Colonic mucosa (tissue), 4 donors: ENCODE data around the gene KLHDC8B. TPM values are rescaled to one million over a fixed set of nuclear protein-coding genes. Genes with fewer than 3 reads are reported as not detected.

Experiments used
- DNase-seq: peaks from one replicate; pipeline ENCODE4 v3.0.0-alpha.2; 2020
- H3K27ac ChIP-seq: fragments of 200-600 bp; one replicate; pipeline ENCODE4 v1.8.0; 2021
- H3K27me3 ChIP-seq: fragments of 200-600 bp; one replicate; pipeline ENCODE4 v1.8.0; 2021
- H3K36me3 ChIP-seq: fragments of 200-600 bp; one replicate; pipeline ENCODE4 v1.8.0; 2021
- H3K4me1 ChIP-seq: fragments of 200-600 bp; one replicate; pipeline ENCODE4 v1.8.0; 2021; ENCODE audit warnings: mild to moderate bottlenecking
- H3K4me3 ChIP-seq: fragments of 200-600 bp; one replicate; pipeline ENCODE4 v1.8.0; 2021
- H3K9ac ChIP-seq, 2 donors: one replicate each; pipeline ENCODE4 v1.7.0; 2013; ENCODE audit warnings: control low read depth in 2 of 2, low read depth in 2 of 2, low read length in 2 of 2
- H3K9me3 ChIP-seq: fragments of 200-600 bp; one replicate; pipeline ENCODE4 v1.8.0; 2021
- intact Hi-C: fragments of 100-400 bp; cut with DNase I; formaldehyde crosslinking; loops from one replicate; pipeline ENCODE4 v1.14.1; 2022
- total RNA-seq, 2 donors: library from RNA; stranded (reverse); fragmentation: NEBNext Ultra II Directional in 1 of 2; extraction: Animal tissue kit (Norgen Biotek cat#: 25700) in 1 of 2; gene quantifications; one replicate each; pipeline ENCODE4 v1.2.1, GENCODE V29; 2021
- TF ChIP-seq, protein P1 (sequence below): fragments of 200-600 bp; IDR thresholded peaks from one replicate; pipeline ENCODE4 v1.8.0; 2022; ENCODE audit warnings: antibody characterized with exemption, mild to moderate bottlenecking
- donor health status: healthy.
- donor health status: DM: no; HTN: no; CAD: no.
- donor health status: DM: no; HTN: no; CAD: no.

KLHDC8B gene
- total RNA-seq, 2 donors from 2014 or later, result 5.1 to 9.4 TPM

DNA sequence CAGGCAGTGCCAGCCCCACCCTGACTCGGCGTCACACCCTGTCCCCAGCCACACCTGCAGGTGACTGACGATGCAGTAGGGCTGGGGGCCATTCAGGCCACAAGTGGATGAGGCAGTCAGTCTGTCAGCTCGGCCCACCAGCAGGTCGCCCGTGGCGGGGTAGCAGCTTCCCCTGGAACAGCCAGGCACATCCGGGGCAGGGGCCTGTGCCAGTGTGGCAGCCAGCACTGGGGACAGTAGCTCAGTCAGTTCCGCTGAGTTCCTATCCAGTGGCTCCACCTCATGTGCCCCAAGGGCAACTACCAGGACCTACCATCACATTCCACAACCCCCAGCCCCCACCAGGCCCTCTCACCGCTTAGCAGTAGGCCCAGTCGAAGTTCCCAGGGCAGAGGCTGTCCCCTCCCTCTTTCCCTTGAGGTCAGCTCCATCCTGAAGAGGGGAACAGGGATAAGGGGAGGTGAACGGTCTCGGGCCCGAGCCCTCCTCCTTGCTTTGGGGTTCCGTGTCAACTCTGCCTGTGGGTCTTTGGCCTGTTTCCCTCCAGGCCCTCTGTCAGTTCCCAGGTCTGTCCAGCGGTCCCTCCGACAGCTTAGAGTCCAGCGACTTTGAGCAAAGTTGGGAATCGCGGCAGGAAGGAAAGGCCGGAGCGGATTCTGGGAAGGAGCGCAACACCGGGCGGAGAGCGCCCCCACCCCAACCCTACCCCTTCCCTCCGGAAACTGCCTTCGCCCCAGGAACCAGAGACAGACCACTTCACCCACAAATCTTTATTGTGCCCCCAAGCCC, 38.8 kb upstream of the KLHDC8B start, which contains the start of gene LAMB2:
LAMB2 (minus strand) TSS at position 614 of the 789 bp plus-strand sequence; CDS start at position 431, 183 bp downstream.
- intact Hi-C loops, result no loop called here
- peak within 1 kb of the TSS; percentile 51 for H3K4me3 ChIP-seq
- no peaks in the 10 kb centered on the region for H3K36me3 ChIP-seq
- peak within 1 kb of the TSS; percentile 68 to 76 for H3K9ac ChIP-seq
- TF ChIP-seq, protein P1, sequence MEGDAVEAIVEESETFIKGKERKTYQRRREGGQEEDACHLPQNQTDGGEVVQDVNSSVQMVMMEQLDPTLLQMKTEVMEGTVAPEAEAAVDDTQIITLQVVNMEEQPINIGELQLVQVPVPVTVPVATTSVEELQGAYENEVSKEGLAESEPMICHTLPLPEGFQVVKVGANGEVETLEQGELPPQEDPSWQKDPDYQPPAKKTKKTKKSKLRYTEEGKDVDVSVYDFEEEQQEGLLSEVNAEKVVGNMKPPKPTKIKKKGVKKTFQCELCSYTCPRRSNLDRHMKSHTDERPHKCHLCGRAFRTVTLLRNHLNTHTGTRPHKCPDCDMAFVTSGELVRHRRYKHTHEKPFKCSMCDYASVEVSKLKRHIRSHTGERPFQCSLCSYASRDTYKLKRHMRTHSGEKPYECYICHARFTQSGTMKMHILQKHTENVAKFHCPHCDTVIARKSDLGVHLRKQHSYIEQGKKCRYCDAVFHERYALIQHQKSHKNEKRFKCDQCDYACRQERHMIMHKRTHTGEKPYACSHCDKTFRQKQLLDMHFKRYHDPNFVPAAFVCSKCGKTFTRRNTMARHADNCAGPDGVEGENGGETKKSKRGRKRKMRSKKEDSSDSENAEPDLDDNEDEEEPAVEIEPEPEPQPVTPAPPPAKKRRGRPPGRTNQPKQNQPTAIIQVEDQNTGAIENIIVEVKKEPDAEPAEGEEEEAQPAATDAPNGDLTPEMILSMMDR, result no peak
- no peaks in the 10 kb centered on the region for H3K27me3 ChIP-seq
- peaks cover 8% of the 10 kb centered on the region for H3K4me1 ChIP-seq
- DNase-seq, result peak; percentile 90
- no peaks in the 10 kb centered on the region for H3K9me3 ChIP-seq
- H3K27ac ChIP-seq, result peak within 1 kb of the TSS; percentile 69

GRCh38 chr3:49133226-49133951, 38.0 kb upstream of the KLHDC8B start:
- H3K4me1 ChIP-seq, result peaks cover 8% of the 10 kb centered on the region

GRCh38 chr3:49134471-49135265, 36.7 kb upstream of the KLHDC8B start:
- Histone ChIP-seq H3K9ac (no peak overlapping the region), H3K36me3 (no peaks in the 10 kb centered on the region), H3K4me1 (peaks cover 8% of the 10 kb centered on the region), H3K9me3 (no peaks in the 10 kb centered on the region), H3K4me3 (no peak overlapping the region), H3K27ac (no peak overlapping the region), H3K27me3 (no peaks in the 10 kb centered on the region)
- intact Hi-C loops, result no loop called here
- TF ChIP-seq, protein P1, result no peak
- DNase-seq, result no peak

More at GRCh38 chr3:49133226-49133951, 38.0 kb upstream of the KLHDC8B start:
- H3K9ac ChIP-seq, result peak overlapping the region; percentile 68 to 76
- DNase-seq, result peak; percentile 90
- peak overlapping the region; percentile 51 for H3K4me3 ChIP-seq
- H3K27ac ChIP-seq, result peak overlapping the region; percentile 69
- TF ChIP-seq, protein P1, result no peak
- H3K36me3 ChIP-seq, result no peaks in the 10 kb centered on the region
- no peaks in the 10 kb centered on the region for H3K9me3 ChIP-seq
- H3K27me3 ChIP-seq, result no peaks in the 10 kb centered on the region
- intact Hi-C loops, result no loop called here

GRCh38 chr3:49135499-49135898, 35.9 kb upstream of the KLHDC8B start:
- Histone ChIP-seq H3K4me3 (no peak overlapping the region), H3K27ac (no peak overlapping the region), H3K4me1 (peaks cover 8% of the 10 kb centered on the region), H3K36me3 (no peaks in the 10 kb centered on the region), H3K9me3 (no peaks in the 10 kb centered on the region), H3K9ac (no peak overlapping the region), H3K27me3 (no peaks in the 10 kb centered on the region)
- TF ChIP-seq, protein P1, result no peak
- DNase-seq, result no peak
- intact Hi-C loops, result no loop called here

GRCh38 chr3:49140080-49140479, 31.3 kb upstream of the KLHDC8B start:
- Histone ChIP-seq H3K4me1 (no peaks in the 10 kb centered on the region), H3K9ac (no peak overlapping the region), H3K4me3 (no peak overlapping the region), H3K36me3 (no peaks in the 10 kb centered on the region), H3K27ac (no peak overlapping the region), H3K27me3 (no peaks in the 10 kb centered on the region), H3K9me3 (no peaks in the 10 kb centered on the region)
- TF ChIP-seq, protein P1, result no peak
- intact Hi-C loops, result no loop called here
- no peak for DNase-seq
